Stimulated activated CD4-positive, alpha-beta T cell treated with anti-CD3 and anti-CD28 coated beads, Interleukin-15, amount 100 ng/mL, for 48 hours (primary cell): ENCODE data around the gene RGS14.
"Not testable (repeated sequence)": the region's sequence is repeated elsewhere in the genome, so short reads cannot be mapped to it uniquely, and the experiment has no call there.

Experiments used
- DNase-seq, 2 donors: peaks; one replicate each; pipeline ENCODE4 v3.0.0-alpha.2; 2020; ENCODE audit warnings: low read depth in 2 of 2

Gene RGS14

DNA sequence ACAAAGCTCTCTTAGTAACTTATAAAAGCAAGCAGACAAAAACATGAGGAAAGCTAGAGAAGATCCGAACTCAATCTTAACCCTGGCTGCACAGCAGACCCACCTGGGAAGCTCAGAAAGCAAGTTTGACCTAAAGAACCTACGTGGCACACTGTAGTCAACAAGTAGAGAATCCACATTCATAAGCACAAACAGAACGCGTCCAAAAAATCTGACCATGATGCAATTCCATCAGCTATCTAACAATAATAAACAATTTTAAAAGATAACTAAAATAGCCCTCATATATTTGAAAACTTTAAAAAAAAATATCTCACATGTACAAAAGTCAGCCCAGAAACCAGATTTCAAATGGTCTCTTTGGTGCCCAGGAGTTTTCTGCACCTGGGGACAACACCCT, 10.9 kb upstream of the RGS14 start:
- DNase-seq, result no peak

GRCh38 chr5:177347699-177348098, 10.0 kb upstream of the RGS14 start:
- DNase-seq, result no peak

- DNase-seq, result no peak
Measured at GRCh38 chr5:177349362-177349647, 8.4 kb upstream of the RGS14 start.

- no peak for DNase-seq
Measured at GRCh38 chr5:177349762-177350161, 8.0 kb upstream of the RGS14 start.

GRCh38 chr5:177350776-177351391, 6.8 kb upstream of the RGS14 start:
- DNase-seq, result no peak

- peak; percentile 87 to 88 for DNase-seq
Measured at GRCh38 chr5:177351392-177352329, 6.1 kb upstream of the RGS14 start, which contains the start of gene LMAN2. Gene LMAN2, minus strand, starts transcription at chr5:177351668. Its CDS starts 21 bp downstream, at chr5:177351647.

DNA sequence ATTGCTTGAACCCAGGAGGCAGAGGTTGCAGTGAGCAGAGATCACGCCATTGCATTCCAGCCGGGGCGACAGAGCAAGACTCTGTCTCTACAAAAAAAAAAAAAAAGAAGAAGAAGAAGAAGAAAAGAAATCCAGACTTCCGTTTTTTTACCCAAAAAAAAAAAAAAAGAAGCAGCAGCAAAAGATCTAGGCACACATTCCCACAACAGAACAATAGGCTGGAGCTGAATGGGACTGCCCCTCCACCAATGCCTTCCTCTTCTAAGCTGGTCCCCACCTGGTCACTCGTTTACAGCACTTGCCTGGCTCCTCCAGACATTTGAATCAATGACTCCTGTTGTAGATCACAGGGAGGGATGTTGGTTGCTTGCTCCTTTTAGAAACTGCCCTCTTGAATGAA, 4.6 kb upstream of the RGS14 start:
- no peak for DNase-seq

GRCh38 chr5:177354256-177354655, 3.5 kb upstream of the RGS14 start:
- DNase-seq, result no peak

- no peak for DNase-seq
Measured at GRCh38 chr5:177354711-177355110, 3.0 kb upstream of the RGS14 start.

DNA sequence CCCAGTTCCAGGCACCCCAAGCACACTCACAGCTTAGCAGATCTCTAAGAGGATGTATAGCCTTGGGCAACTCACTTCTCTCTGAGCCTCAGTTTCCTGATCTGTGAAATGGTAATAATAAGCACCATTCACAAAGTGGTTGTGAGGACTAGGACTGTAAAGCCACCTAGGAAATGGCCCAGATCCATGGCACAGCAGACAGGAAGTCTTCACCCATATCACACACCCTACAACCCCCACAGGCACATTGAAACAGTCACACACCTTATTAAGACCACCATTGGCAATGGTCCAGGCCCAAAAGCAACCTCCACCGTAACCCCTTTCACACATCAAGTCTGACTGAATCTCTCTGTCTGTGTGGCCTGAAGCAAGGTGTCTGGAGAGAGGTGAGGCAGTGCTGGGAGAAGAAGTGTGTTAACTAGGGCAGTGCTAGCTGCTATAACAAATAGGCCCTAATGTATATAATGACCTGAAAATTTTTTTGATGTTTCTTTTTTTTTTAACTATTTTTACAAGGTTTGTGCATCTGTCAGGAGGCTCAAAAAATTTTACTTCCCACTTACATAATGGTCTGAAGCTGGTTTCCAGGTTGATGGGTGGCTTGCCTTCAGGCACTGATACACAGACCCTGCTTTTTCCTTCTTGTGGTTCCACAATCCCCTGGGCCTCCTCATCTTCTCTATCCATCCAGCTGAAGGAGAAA, 2.4 kb upstream of the RGS14 start:
- DNase-seq, result no peak

DNA sequence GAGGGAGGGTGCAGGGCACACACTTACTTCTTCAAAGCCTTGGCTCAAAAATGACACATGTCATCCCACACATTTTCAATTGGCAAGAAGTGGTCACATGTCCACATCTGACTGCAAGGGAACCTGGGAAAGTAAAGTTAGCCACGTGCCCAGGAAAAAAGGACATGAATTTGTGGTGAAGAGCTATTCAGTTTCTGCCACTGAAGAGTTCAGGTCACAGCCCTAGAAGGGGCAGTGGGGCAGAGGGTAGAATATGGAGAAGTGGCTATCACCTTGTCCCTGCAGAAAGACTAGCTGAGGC, 1.9 kb upstream of the RGS14 start:
- no peak for DNase-seq

DNA sequence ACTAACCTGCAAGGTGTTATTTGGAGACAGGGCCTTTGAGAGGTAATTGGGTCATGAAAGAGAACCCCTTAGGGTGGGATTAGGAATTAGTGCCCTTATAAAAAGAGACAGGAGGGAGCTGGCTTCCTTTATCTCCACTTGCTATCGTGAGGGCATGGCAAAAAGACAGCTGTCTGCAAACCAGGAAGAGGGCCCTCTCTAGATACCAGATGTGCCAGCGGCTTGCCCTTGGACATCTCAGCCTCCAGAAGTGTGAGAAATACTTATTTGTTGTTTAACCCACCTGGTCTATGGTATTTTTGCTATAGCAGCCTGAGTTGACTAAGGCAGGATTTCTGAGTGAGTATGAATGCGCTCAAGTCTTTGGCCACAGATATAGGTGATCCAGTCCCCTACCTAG, 978 bp upstream of the RGS14 start:
- DNase-seq, result no peak

DNA sequence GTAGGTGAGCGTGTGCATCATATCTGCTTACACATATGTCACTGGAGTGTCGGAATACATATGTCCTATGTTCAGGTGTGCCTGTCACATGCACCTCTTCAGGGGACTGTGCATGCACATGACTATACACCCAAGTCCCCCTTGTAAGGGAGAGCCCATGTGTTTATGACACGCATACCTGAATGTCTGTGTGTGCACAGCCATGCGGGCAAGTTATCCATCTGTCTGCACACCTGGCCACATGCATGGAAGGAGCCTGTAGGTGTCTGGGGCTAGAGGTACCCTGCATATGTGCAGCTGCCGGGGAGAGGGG, 622 bp upstream of the RGS14 start:
- DNase-seq, result no peak

GRCh38 chr5:177358370-177358819, 671 bp downstream of the RGS14 start:
- no peak for DNase-seq

- DNase-seq, result no peak
Measured at GRCh38 chr5:177359451-177359851, 1.7 kb downstream of the RGS14 start.

GRCh38 chr5:177359860-177360259, 2.1 kb downstream of the RGS14 start:
- DNase-seq, result no peak

- DNase-seq, result not testable (repeated sequence)
Measured at GRCh38 chr5:177360740-177361139, 3.0 kb downstream of the RGS14 start.

GRCh38 chr5:177361418-177362291, 3.9 kb downstream of the RGS14 start:
- no peak for DNase-seq

GRCh38 chr5:177362292-177362609, 4.5 kb downstream of the RGS14 start:
- no peak for DNase-seq

GRCh38 chr5:177362610-177363507, 5.1 kb downstream of the RGS14 start:
- peak; percentile 41 to 59 for DNase-seq

GRCh38 chr5:177363565-177363964, 5.8 kb downstream of the RGS14 start:
- no peak for DNase-seq
